Prostate gland (tissue), 2 donors: ENCODE results near the gene MT4.

Source experiments
- CTCF ChIP-seq, 4 experiments: fragments of 200-600 bp in 2 of 4; fragments of 450-650 bp in 2 of 4; sonication (generic) in 2 of 4; IDR thresholded peaks; 1 replicate in 3 of 4; 2 replicates in 1 of 4; pipeline ENCODE4 v1.5.1; 2016 to 2019; ENCODE audit warnings: antibody characterized with exemption in 4 of 4, mild to moderate bottlenecking in 2 of 4, moderate library complexity in 2 of 4
- POLR2A ChIP-seq: fragments of 450-650 bp; IDR thresholded peaks from one replicate; pipeline ENCODE4 v1.6.1; 2016; ENCODE audit warnings: antibody characterized with exemption, mild to moderate bottlenecking
- POLR2AphosphoS5 ChIP-seq: sonication (generic); formaldehyde crosslinking; IDR thresholded peaks from one replicate; pipeline ENCODE4 v1.6.1; 2017; ENCODE audit warnings: antibody characterized with exemption

GRCh38 chr16:56515665-56516064 is 49.2 kb upstream of the MT4 start:
- TF ChIP-seq CTCF (IDR thresholded peaks at IDR 0.05) (no peak), POLR2A (no peak), POLR2AphosphoS5 (no peak)
